GM23338 (cell line): ENCODE data around the gene ATP13A1. TPM values are rescaled to one million over a fixed set of nuclear protein-coding genes. Genes with fewer than 3 reads are reported as not detected.
"Not testable (repeated sequence)": the region's sequence is repeated elsewhere in the genome, so short reads cannot be mapped to it uniquely, and the experiment has no call there.

Experiments
- ATAC-seq: fragments of 200-7000 bp; cut with Tn5 transposase; 3 replicates; pipeline ENCODE4 v1.9.1; 2020
- DNase-seq: peaks from one replicate; pipeline ENCODE4 v3.0.0-alpha.2; 2015; ENCODE audit warnings: low spot score
- H2AFZ ChIP-seq: fragments of 200-600 bp; sonication (generic); 2 replicates; pipeline ENCODE4 v1.8.0; 2016; ENCODE audit warnings: antibody characterized with exemption, mild to moderate bottlenecking, moderate library complexity
- H3F3A ChIP-seq: fragments of 200-600 bp; sonication (generic); replicated peaks from 2 replicates; pipeline ENCODE4 v1.8.0; 2017; ENCODE audit warnings: antibody characterized with exemption, mixed run types, low read depth
- H3K27ac ChIP-seq: fragments of 200-600 bp; sonication (generic); 2 replicates; pipeline ENCODE4 v1.6.1; 2016; ENCODE audit warnings: low read depth
- H3K27me3 ChIP-seq: fragments of 200-600 bp; sonication (generic); 2 replicates; pipeline ENCODE4 v1.8.0; 2016; ENCODE audit warnings: mild to moderate bottlenecking, mixed run types, moderate library complexity; ENCODE audit not compliant: insufficient read depth
- H3K36me3 ChIP-seq: fragments of 200-600 bp; sonication (generic); 2 replicates; pipeline ENCODE4 v1.8.0; 2016; ENCODE audit warnings: mild to moderate bottlenecking; ENCODE audit not compliant: insufficient read depth
- H3K4me1 ChIP-seq: fragments of 200-600 bp; sonication (generic); 2 replicates; pipeline ENCODE4 v1.8.0; 2016; ENCODE audit warnings: mild to moderate bottlenecking, moderate library complexity; ENCODE audit not compliant: insufficient read depth
- H3K4me2 ChIP-seq: fragments of 200-600 bp; sonication (generic); 2 replicates; pipeline ENCODE4 v1.7.1; 2017; ENCODE audit warnings: mixed run types
- H3K4me3 ChIP-seq: fragments of 200-600 bp; sonication (generic); 2 replicates; pipeline ENCODE4 v1.6.1; 2016; ENCODE audit warnings: mixed run types
- H3K79me2 ChIP-seq: fragments of 200-600 bp; sonication (generic); replicated peaks from 2 replicates; pipeline ENCODE4 v1.8.0; 2017; ENCODE audit warnings: mild to moderate bottlenecking; ENCODE audit not compliant: insufficient read depth
- H3K9me2 ChIP-seq: fragments of 200-600 bp; sonication (generic); 2 replicates; pipeline ENCODE4 v1.8.0; 2017; ENCODE audit not compliant: insufficient read depth
- H4K20me1 ChIP-seq: fragments of 200-600 bp; sonication (generic); replicated peaks from 2 replicates; pipeline ENCODE4 v1.8.0; 2017; ENCODE audit warnings: mild to moderate bottlenecking; ENCODE audit not compliant: insufficient read depth
- H3K27ac Mint-ChIP-seq: 2 replicates; pipeline ENCODE4 v1.8.0; 2020; ENCODE audit warnings: inconsistent platforms, mild to moderate bottlenecking, moderate library complexity, mixed read lengths
- H3K27me3 Mint-ChIP-seq: 3 replicates; pipeline ENCODE4 v1.8.0; 2022; ENCODE audit warnings: low read depth, mild to moderate bottlenecking, moderate library complexity, mixed read lengths, inconsistent platforms; ENCODE audit not compliant: insufficient read depth, poor library complexity
- H3K36me3 Mint-ChIP-seq: 3 replicates; pipeline ENCODE4 v1.8.0; 2021; ENCODE audit warnings: low read depth, mild to moderate bottlenecking, inconsistent platforms, moderate library complexity, mixed read lengths
- H3K4me1 Mint-ChIP-seq: 3 replicates; pipeline ENCODE4 v1.8.0; 2020; ENCODE audit warnings: mild to moderate bottlenecking, inconsistent platforms, mixed read lengths
- H3K4me3 Mint-ChIP-seq: 3 replicates; pipeline ENCODE4 v1.8.0; 2021; ENCODE audit warnings: moderate library complexity, mild to moderate bottlenecking, inconsistent platforms, mixed read lengths
- H3K9me3 Mint-ChIP-seq: 3 replicates; pipeline ENCODE4 v1.8.0; 2020; ENCODE audit warnings: moderate library complexity, mild to moderate bottlenecking, inconsistent platforms, mixed read lengths
- CREB1 ChIP-seq: fragments of 250-450 bp; sonication (Bioruptor Pico); IDR thresholded peaks from 2 replicates; pipeline ENCODE4 v1.5.0; 2020; ENCODE audit warnings: low read depth, mild to moderate bottlenecking, moderate library complexity
- CTCF ChIP-seq, 2 experiments: fragments of 200-600 bp in 1 of 2; sonication (generic) in 1 of 2; conservative IDR thresholded peaks; 2 replicates each; pipeline versions ENCODE4 v1.5.1 to v1.6.1; 2016 to 2017; ENCODE audit warnings: antibody characterized with exemption in 2 of 2, low read depth in 2 of 2, mild to moderate bottlenecking in 2 of 2, moderate library complexity in 1 of 2
- EZH2 ChIP-seq: fragments of 200-600 bp; sonication (generic); IDR thresholded peaks from one replicate; pipeline ENCODE4 v1.8.0; 2017; ENCODE audit warnings: antibody characterized with exemption, mild to moderate bottlenecking, low read depth; ENCODE audit not compliant: unreplicated experiment
- EZH2phosphoT487 ChIP-seq: fragments of 200-600 bp; sonication (generic); IDR thresholded peaks from one replicate; pipeline ENCODE4 v1.8.1; 2018; ENCODE audit warnings: antibody characterized with exemption; ENCODE audit not compliant: unreplicated experiment
- JUNB ChIP-seq: IDR thresholded peaks from one replicate; pipeline ENCODE4 v1.6.1; 2016; ENCODE audit warnings: antibody characterized with exemption; ENCODE audit not compliant: unreplicated experiment
- NANOG ChIP-seq: IDR thresholded peaks from 2 replicates; pipeline ENCODE4 v1.6.1; 2016; ENCODE audit warnings: antibody characterized with exemption, borderline replicate concordance
- POLR2AphosphoS5 ChIP-seq: IDR thresholded peaks from 2 replicates; pipeline ENCODE4 v1.6.1; 2016; ENCODE audit warnings: antibody characterized with exemption, low read depth
- REST ChIP-seq: IDR thresholded peaks from one replicate; pipeline ENCODE4 v1.6.1; 2018; ENCODE audit warnings: antibody characterized with exemption; ENCODE audit not compliant: unreplicated experiment
- STAT1 ChIP-seq: IDR thresholded peaks from one replicate; pipeline ENCODE4 v1.6.1; 2016; ENCODE audit warnings: antibody characterized with exemption; ENCODE audit not compliant: unreplicated experiment
- ZNF114 ChIP-seq: fragments of 250-450 bp; sonication (Bioruptor Pico); IDR thresholded peaks from 2 replicates; pipeline ENCODE4 v1.5.0; 2020; ENCODE audit warnings: mild to moderate bottlenecking, moderate library complexity
- ZNF331 ChIP-seq: fragments of 250-450 bp; sonication (Bioruptor Pico); IDR thresholded peaks from 2 replicates; pipeline ENCODE4 v1.5.0; 2020; ENCODE audit warnings: low read depth, mild to moderate bottlenecking, moderate library complexity
- polyA plus RNA-seq: library from polyadenylated mRNA; unstranded; fragments of >200 nt; fragmentation: Nextera tagmentation; extraction: Ambion mirVana; gene quantifications from 2 replicates; pipeline ENCODE4 v1.2.1, GENCODE V29; 2016
- total RNA-seq: library from RNA; depleted of rRNA; stranded (reverse); fragments of >200 nt; shearing (Covaris generic); gene quantifications from 2 replicates; pipeline ENCODE4 v1.2.3, GENCODE V29; 2014
- TF ChIP-seq, protein P1 (sequence below): IDR thresholded peaks from 2 replicates; pipeline ENCODE4 v1.6.1; 2016; ENCODE audit warnings: antibody characterized with exemption

ATP13A1 gene
- total and polyA plus RNA-seq, 2 experiments from 2014 or later = 38.1 to 307 TPM

DNA sequence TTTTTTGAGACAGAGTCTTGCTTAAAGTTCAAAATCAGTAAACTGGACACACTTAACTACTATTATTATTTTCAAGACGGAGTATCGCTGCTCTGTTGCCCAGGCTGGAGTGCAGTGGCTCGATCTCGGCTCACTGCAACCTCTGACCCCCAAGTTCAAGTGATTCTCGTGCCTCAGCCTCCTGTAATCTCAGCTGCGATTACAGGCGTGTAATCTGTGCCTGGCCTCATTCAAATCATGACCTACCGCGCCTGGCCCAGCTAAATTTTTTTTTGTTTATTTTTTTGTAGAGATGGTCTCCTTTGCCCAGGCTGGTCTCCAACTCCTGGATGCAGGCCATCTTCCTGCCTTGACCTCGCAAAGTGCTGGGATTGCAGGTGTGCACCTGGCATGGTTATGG is 28.2 kb upstream of the ATP13A1 start:
- Histone ChIP-seq H3K79me2 (no peaks in the 10 kb centered on the region), H3K4me3 (no peak overlapping the region), H3K4me1 (no peaks in the 10 kb centered on the region), H2AFZ (no peak overlapping the region), H3K36me3 (no peaks in the 10 kb centered on the region), H4K20me1 (no peaks in the 10 kb centered on the region; the same call in 1 of the 2 replicates), H3F3A (0 out of 2 replicates have a peak, but pooled peaks cover 2% of the 10 kb centered on the region), H3K9me2 (no peaks in the 10 kb centered on the region), H3K27me3 (no peaks in the 10 kb centered on the region), H3K27ac (no peak overlapping the region), H3K4me2 (no peak overlapping the region)
- TF ChIP-seq JUNB (no peak), CREB1 (CRISPR knock-in tag) (no peak), STAT1 (no peak), EZH2phosphoT487 (no peak), CTCF (conservative IDR thresholded peaks at IDR 0.05; ENCODE audit: low read depth in 2 of 2) (no peak), ZNF331 (CRISPR knock-in tag) (no peak), POLR2AphosphoS5 (no peak), EZH2 (no peak), ZNF114 (no peak), NANOG (no peak), REST (no peak)
- TF ChIP-seq, protein P1, sequence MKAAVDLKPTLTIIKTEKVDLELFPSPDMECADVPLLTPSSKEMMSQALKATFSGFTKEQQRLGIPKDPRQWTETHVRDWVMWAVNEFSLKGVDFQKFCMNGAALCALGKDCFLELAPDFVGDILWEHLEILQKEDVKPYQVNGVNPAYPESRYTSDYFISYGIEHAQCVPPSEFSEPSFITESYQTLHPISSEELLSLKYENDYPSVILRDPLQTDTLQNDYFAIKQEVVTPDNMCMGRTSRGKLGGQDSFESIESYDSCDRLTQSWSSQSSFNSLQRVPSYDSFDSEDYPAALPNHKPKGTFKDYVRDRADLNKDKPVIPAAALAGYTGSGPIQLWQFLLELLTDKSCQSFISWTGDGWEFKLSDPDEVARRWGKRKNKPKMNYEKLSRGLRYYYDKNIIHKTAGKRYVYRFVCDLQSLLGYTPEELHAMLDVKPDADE = no peak
- no peak for DNase-seq
- Mint-ChIP-seq H3K4me1 (no peaks in the 10 kb centered on the region), H3K9me3 (no peaks in the 10 kb centered on the region), H3K4me3 (no peak overlapping the region), H3K27me3 (peaks cover 2% of the 10 kb centered on the region), H3K27ac (no peak overlapping the region), H3K36me3 (no peaks in the 10 kb centered on the region)
- ATAC-seq = no peak

- peaks cover 15% of the 10 kb centered on the region for H3K36me3 Mint-ChIP-seq
- not testable (repeated sequence) for H2AFZ ChIP-seq, H3K4me3 ChIP-seq, H3K9me2 ChIP-seq, H3K4me1 Mint-ChIP-seq, H3K4me2 ChIP-seq, H3K27ac ChIP-seq, DNase-seq, H3K4me1 ChIP-seq, H3K9me3 Mint-ChIP-seq, ATAC-seq, H3K79me2 ChIP-seq, H3F3A ChIP-seq, H4K20me1 ChIP-seq, H3K27me3 Mint-ChIP-seq, H3K36me3 ChIP-seq, H3K27ac Mint-ChIP-seq, H3K27me3 ChIP-seq, H3K4me3 Mint-ChIP-seq
These were observed 25.5 kb upstream of the ATP13A1 start for GRCh38 chr19:19689023-19689422.
